Mucosa of descending colon (tissue), 3 donors: ENCODE data around the gene ZMIZ1. TPM values are rescaled to one million over a fixed set of nuclear protein-coding genes. Genes with fewer than 3 reads are reported as not detected.

Source experiments
- ATAC-seq: fragments of 200-7000 bp; cut with Tn5 transposase; one replicate; pipeline ENCODE4 v1.9.1; 2020; ENCODE audit warnings: mild to moderate bottlenecking, moderate library complexity
- DNase-seq, 3 donors: peaks; one replicate each; pipeline ENCODE4 v3.0.0-alpha.2; 2020
- H3K36me3 ChIP-seq: fragments of 200-600 bp; one replicate; pipeline ENCODE4 v1.8.0; 2021; ENCODE audit warnings: low read depth, mild to moderate bottlenecking
- H3K4me1 ChIP-seq: fragments of 200-600 bp; one replicate; pipeline ENCODE4 v1.8.0; 2021; ENCODE audit warnings: low read depth, mild to moderate bottlenecking
- H3K4me3 ChIP-seq: fragments of 200-600 bp; one replicate; pipeline ENCODE4 v1.8.0; 2021; ENCODE audit warnings: mild to moderate bottlenecking
- H3K9me3 ChIP-seq: fragments of 200-600 bp; one replicate; pipeline ENCODE4 v1.8.0; 2021; ENCODE audit warnings: mild to moderate bottlenecking
- intact Hi-C, 2 donors: fragments of 100-400 bp; cut with DNase I in 1 of 2; cut with micrococcal nuclease in 1 of 2; formaldehyde crosslinking; loops; one replicate each; pipeline versions ENCODE4 v1.11.0 to v1.11.1; 2022; cut with DNase I, micrococcal nuclease
- total RNA-seq, 3 donors: library from RNA; stranded (reverse); fragmentation: NEBNext Ultra II Directional in 2 of 3; extraction: Animal tissue kit (Norgen Biotek cat#: 25700) in 2 of 3; gene quantifications; one replicate each; pipeline versions ENCODE4 v1.2.1 to v1.2.4, GENCODE V29; 2021 to 2023
- TF ChIP-seq, protein P1 (sequence below): fragments of 200-600 bp; IDR thresholded peaks from one replicate; pipeline ENCODE4 v1.8.0; 2022; ENCODE audit warnings: antibody characterized with exemption, mild to moderate bottlenecking
- donor health status: DM: no; HTN: no; CAD: no; lungs with moderate emphysema.
- donor health status: DM: no; HTN: no; CAD: no.
- donor health status: DM: no; HTN: yes; CAD: no.

Gene ZMIZ1
- total RNA-seq, 3 donors from 2014 or later = 61.4 to 103 (median 89.1) TPM

DNA sequence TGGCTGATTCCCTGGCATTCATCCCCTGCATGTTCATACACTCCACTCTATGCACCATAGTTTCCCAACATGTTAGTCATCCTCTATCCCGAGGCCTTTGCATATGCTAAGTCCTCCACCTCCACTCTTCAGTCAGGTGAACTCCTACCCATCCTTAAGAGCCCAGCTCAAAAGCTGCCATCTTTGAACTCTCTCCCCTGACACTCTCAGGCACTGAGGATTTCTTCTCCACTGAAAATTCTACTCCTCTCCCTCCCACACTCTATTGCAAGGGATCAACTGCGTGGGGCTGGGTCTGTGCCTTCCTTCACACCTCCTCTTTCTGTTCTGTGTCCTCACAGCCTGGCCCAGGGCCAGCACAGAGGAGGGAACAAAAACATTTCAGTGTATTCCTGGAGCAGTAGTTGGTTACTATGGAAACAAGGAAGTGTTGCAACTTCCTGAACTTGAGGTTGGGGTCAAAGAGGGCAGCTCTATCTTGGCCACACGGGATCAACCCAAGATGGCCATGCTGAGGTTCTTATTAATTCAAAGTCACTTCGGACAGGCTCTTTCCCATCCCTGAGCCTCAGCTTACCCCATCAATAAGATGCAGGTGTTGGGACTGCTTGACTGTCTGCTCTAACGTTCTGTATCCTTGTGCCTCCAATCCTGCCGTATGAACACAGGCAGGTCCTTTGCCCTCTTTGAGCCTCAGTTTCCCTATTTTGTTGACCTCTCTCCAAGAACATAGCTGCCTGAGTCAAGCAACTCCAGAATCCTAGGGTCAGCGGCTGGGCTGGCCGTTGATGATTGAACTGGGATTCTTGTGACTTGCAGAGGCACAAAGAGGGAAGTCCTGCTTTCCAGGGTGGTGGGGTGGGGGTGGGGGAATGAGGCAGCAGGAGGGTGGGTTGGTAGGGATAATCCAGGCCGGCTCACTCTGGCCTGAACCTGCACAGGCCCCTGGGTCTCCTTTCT is 15.5 kb downstream of the ZMIZ1 start:
- no peaks in the 10 kb centered on the region for H3K36me3 ChIP-seq
- TF ChIP-seq, protein P1, sequence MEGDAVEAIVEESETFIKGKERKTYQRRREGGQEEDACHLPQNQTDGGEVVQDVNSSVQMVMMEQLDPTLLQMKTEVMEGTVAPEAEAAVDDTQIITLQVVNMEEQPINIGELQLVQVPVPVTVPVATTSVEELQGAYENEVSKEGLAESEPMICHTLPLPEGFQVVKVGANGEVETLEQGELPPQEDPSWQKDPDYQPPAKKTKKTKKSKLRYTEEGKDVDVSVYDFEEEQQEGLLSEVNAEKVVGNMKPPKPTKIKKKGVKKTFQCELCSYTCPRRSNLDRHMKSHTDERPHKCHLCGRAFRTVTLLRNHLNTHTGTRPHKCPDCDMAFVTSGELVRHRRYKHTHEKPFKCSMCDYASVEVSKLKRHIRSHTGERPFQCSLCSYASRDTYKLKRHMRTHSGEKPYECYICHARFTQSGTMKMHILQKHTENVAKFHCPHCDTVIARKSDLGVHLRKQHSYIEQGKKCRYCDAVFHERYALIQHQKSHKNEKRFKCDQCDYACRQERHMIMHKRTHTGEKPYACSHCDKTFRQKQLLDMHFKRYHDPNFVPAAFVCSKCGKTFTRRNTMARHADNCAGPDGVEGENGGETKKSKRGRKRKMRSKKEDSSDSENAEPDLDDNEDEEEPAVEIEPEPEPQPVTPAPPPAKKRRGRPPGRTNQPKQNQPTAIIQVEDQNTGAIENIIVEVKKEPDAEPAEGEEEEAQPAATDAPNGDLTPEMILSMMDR = no peak
- peak; percentile 88 to 93 (median 93) for DNase-seq
- peak; percentile 75 for ATAC-seq
- intact Hi-C loops = no loop called here
- no peak overlapping the region for H3K4me3 ChIP-seq
- H3K4me1 ChIP-seq = peaks cover 89% of the 10 kb centered on the region
- H3K9me3 ChIP-seq = no peaks in the 10 kb centered on the region

DNA sequence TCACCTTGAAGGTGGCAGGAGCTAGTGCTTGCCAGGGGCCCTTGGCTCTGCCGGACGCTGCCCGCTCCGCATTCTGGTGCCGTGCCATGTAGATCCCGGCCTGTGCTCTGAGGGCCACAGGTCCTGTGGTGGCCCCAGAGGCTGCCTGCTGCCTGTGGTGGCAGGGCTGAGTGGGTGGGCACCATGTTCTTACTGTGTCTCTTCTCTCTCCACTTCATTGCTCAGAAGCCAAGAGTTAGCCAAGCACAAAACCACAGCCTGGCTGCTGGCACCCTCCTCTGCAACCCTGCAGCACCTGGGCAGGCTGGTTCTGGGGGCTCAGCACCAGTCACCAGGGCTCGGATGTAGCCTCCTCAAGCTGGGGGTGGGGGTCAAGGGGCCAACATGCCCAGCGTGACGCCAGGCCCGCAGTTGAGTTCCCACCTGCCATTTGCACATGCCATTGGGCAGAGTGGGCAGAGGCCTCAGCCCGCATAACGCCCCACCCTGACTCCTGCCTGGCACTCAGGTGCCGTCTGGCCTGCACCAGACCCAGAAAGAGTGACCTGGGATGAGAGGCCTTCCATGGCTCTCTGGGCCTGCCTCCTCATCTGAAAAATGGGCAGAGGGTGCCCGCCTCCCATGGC is 16.3 kb downstream of the ZMIZ1 start:
- H3K4me1 ChIP-seq = peaks cover 81% of the 10 kb centered on the region
- H3K9me3 ChIP-seq = no peaks in the 10 kb centered on the region
- intact Hi-C loops = no loop called here
- TF ChIP-seq, protein P1 = no peak
- no peak for ATAC-seq
- no peak overlapping the region for H3K4me3 ChIP-seq
- no peaks in the 10 kb centered on the region for H3K36me3 ChIP-seq
- DNase-seq = peak in 1 of 3 donors; percentile 41

DNA sequence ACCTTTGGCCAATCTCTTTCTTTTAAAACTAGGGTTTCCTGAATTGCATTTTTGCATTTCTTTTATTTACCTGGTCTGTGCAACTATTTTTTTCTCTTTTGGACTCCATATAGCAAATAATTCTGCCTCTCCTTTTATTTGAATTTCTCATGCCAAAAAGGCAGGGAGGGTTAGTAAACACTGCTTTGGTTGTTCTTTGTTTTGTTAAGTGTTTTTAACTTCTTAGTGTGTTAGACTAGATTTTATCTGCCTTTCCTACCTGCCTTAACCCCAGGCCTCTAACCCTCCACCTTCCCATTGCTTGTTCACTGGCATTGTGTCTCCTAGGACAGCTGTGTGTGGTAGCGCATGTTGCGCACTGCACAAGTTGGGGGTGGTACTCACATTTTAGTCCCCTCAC is 18.1 kb downstream of the ZMIZ1 start:
- intact Hi-C loops = no loop called here
- no peak for ATAC-seq
- Histone ChIP-seq H3K4me3 (no peak overlapping the region), H3K36me3 (no peaks in the 10 kb centered on the region), H3K9me3 (no peaks in the 10 kb centered on the region), H3K4me1 (peaks cover 77% of the 10 kb centered on the region)
- DNase-seq = no peak
- TF ChIP-seq, protein P1 = no peak

DNA sequence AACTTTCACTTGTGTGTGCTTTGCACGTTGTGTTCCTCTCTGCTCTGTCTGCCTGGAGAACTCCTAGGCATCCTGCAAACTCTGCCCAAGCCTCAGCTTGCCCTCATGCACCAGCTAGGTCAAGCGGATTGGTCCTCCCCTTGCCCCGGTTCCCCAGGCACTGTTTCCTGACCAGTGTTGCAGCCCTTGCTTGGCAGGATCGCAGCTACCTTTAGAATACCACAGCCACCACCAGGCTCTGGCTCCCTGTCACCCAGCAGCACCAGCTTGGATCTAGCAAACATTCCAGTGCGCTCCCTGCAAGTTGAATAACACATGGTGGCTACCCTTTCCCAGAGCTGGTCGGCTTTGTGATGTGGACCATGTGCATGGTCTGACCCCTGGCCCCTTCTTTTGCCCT is 19.0 kb downstream of the ZMIZ1 start:
- Histone ChIP-seq H3K4me3 (no peak overlapping the region), H3K4me1 (peaks cover 76% of the 10 kb centered on the region), H3K9me3 (no peaks in the 10 kb centered on the region), H3K36me3 (no peaks in the 10 kb centered on the region)
- intact Hi-C loops = no loop called here
- TF ChIP-seq, protein P1 = no peak
- DNase-seq (no peak), ATAC-seq (peak; percentile 3)

DNA sequence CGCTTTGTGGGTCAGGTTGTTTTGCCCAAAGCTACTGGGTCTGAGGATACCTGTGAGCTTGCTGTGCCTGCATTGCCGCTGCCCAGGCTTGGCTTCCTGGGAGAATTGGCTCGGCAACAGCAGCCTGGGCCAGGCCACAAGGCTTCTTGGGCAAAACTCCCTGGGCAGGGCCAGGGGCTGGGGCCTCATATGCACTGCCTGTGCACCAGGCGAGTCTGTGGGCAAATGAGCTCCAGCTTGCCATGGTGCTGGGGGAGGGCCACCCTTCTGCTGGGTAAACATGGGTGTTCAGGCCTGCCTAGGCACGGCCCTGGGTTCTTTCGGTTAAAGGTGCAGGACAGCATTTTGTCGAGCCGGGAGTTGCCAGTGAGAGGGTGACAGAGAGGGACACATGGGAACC is 19.4 kb downstream of the ZMIZ1 start:
- Histone ChIP-seq H3K4me1 (peaks cover 74% of the 10 kb centered on the region), H3K9me3 (no peaks in the 10 kb centered on the region), H3K36me3 (no peaks in the 10 kb centered on the region), H3K4me3 (no peak overlapping the region)
- intact Hi-C loops = no loop called here
- DNase-seq = peak; percentile 70 to 81 (median 81)
- peak; percentile 82 for ATAC-seq
- TF ChIP-seq, protein P1 = no peak
